GM12891 (cell line): ENCODE measurements around the gene TWF2.

ENCODE experiments used
- DNase-seq: peaks from one replicate; pipeline ENCODE4 v3.0.0; 2011; ENCODE audit warnings: low spot score; ENCODE audit not compliant: insufficient read length
- FAIRE-seq: peaks from 2 replicates; lab custom pipeline; 2011; peaks lifted over from hg19 to GRCh38; lab: Jason Lieb, UNC
- PAX5 ChIP-seq: IDR thresholded peaks from 2 replicates; pipeline ENCODE4 v1.6.1; 2011; ENCODE audit warnings: low read length, moderate library complexity, mild to moderate bottlenecking; ENCODE audit not compliant: insufficient read depth, severe bottlenecking
- POLR2A ChIP-seq: IDR thresholded peaks from 2 replicates; pipeline ENCODE4 v1.6.1; 2011; ENCODE audit warnings: low read depth, low read length, control low read depth
- POLR2AphosphoS5 ChIP-seq: IDR thresholded peaks from 2 replicates; pipeline ENCODE4 v1.6.1; 2011; ENCODE audit warnings: low read depth, low read length, control low read depth
- POU2F2 ChIP-seq: IDR thresholded peaks from 2 replicates; pipeline ENCODE4 v1.6.1; 2011; ENCODE audit warnings: low read depth, mild to moderate bottlenecking, control low read depth, low read length, moderate library complexity
- SPI1 ChIP-seq: IDR thresholded peaks from 2 replicates; pipeline ENCODE4 v1.6.1; 2011; ENCODE audit warnings: low read depth, low read length, control low read depth
- TAF1 ChIP-seq: IDR thresholded peaks from 2 replicates; pipeline ENCODE4 v1.6.1; 2011; ENCODE audit warnings: low read depth, low read length, control low read depth

TWF2 gene

GRCh38 chr3:52259448-52259847 is 20.5 kb upstream of the TWF2 start:
- no peak for DNase-seq
- no peak for TF ChIP-seq POLR2AphosphoS5
- no peak for TF ChIP-seq POU2F2
- no peak for TF ChIP-seq TAF1
- no peak for TF ChIP-seq SPI1
- TF ChIP-seq POLR2A = no peak
- no peak for TF ChIP-seq PAX5
- FAIRE-seq = no peak

GRCh38 chr3:52259035-52259434 is 20.1 kb upstream of the TWF2 start:
- DNase-seq (no peak), FAIRE-seq (no peak)
- TF ChIP-seq POLR2AphosphoS5 = no peak

DNA sequence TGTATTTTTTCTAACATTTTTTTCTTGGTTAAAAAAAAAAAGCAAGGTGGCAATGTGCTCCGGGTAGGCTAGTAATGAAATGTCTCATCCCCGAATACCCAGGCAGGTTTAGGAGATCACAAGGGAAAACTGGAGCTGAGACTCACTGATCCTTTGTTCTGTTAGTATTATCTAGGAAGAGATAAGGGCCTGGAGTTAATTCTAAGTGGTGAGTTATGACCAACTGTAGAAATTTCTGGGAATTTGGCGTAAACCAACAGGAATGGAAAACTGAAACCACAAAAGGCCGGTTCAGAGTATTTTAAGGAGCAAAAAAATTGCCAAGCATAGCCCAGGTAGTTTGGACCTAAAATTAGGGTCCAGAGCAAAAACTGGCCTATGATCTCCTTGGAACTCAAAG is 19.0 kb upstream of the TWF2 start:
- TF ChIP-seq TAF1 (no peak), POLR2A (no peak), POU2F2 (no peak), POLR2AphosphoS5 (no peak)
- FAIRE-seq (no peak), DNase-seq (no peak)

DNA sequence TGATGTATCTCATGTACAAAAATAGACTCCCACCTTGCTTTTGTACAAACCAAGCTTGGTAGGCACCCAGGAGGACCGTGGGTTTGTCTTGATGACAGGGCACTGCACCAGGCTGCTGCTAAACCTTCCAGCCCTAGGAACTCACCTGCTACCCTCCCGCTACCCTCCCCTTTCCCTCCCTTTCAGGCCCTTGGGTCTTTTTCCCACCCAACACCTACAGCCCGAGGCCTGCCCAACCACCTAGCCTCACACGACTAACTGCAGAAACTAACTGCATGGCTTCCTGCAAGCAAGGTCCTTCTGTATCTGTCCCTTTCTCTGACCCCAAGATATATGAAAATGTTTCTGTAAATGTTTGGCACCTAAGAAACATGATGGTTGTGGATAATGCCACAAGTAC is 17.7 kb upstream of the TWF2 start:
- TF ChIP-seq SPI1 (no peak), POLR2A (0 out of 2 replicates have a peak, but pooled peaks have one; percentile 20), PAX5 (no peak), TAF1 (no peak), POLR2AphosphoS5 (no peak)
- no peak for DNase-seq
- FAIRE-seq = no peak

DNA sequence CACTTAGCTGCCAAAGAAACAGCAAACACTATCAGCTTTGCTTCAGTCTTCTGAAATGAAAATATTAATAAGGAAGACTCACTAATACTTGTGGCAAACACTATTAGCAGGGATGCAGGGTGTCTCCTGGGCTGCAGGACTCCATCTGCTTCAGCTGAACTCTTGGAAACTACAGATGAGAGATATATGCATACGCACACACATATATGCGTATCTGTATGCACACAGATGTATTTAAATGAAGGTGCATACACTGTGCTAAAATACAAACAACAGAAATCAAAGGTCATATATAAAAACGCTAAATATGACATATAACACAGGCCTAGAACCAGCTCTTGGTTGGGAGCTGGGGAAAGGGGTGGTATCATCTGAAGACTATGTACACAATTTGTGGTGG is 17.2 kb upstream of the TWF2 start:
- TF ChIP-seq POU2F2 = no peak
- no peak for TF ChIP-seq SPI1
- no peak for TF ChIP-seq POLR2AphosphoS5
- no peak for TF ChIP-seq POLR2A
- no peak for TF ChIP-seq TAF1
- no peak for TF ChIP-seq PAX5
- FAIRE-seq (no peak), DNase-seq (no peak)

GRCh38 chr3:52254608-52255007 is 15.7 kb upstream of the TWF2 start:
- TF ChIP-seq POLR2A (no peak), PAX5 (no peak), POLR2AphosphoS5 (0 out of 2 replicates have a peak, but pooled peaks have one; percentile 34)
- FAIRE-seq (no peak), DNase-seq (no peak)

DNA sequence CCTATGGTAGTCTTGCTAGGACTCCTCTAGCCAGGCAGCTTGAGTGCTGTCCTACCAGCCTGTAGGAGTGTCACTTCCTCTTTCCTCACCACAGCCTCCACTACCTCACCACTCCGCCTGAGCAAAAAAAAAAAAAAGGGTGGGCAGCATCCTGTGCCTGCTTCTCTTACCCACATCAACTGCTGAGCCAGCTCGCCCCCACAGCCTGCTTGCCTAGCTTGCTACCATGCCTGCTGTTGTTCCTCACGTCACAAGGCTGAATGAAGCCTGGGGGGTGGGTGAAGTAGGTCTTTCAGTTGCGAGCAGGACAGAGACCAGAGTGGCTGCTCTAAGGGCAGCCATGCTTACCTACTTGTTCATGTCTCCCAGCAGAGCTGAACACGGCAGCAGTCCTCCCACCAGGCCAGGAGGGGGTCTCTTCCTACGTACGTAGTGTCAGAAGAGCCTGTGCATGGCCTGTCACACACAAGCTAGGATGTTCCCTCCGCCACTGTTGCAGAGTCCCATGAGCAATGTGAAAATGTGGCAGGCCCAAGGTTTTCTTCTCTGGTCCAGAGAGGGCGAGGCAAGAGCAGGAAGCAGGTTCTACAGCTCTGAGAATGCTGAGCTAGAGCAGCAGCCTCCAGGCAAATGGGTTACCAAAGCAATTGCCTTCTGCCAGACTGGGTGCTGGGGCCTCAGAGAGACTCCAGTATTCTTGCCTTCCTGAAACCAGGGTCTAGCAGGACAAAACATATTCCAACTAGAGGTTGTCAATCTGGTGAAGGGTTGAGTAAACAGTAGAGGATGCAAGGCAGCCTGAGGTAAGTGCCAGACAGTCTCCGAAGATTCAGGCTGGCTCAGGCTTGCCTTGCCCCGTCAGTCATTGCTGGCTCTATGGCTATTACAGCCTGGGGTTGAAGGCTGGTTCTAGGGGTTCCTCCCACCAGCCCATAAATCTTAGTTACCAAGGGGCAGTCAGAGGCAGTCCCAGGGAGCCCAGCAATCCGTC is 14.7 kb upstream of the TWF2 start:
- TF ChIP-seq POU2F2 (peak; percentile 41; the same call in 1 of the 2 replicates), SPI1 (peak; percentile 99), PAX5 (no peak), TAF1 (no peak), POLR2A (peak; percentile 30; the same call in 1 of the 2 replicates), POLR2AphosphoS5 (peak; percentile 55; the same call in 1 of the 2 replicates)
- FAIRE-seq = peak; percentile 95
- peak; percentile 81 for DNase-seq

GRCh38 chr3:52250122-52250521 is 11.2 kb upstream of the TWF2 start:
- FAIRE-seq (no peak), DNase-seq (no peak)
- no peak for TF ChIP-seq POLR2AphosphoS5
- TF ChIP-seq POLR2A = no peak
- no peak for TF ChIP-seq TAF1
- no peak for TF ChIP-seq PAX5
- no peak for TF ChIP-seq SPI1
- TF ChIP-seq POU2F2 = no peak

GRCh38 chr3:52249683-52250082 is 10.7 kb upstream of the TWF2 start:
- no peak for DNase-seq
- no peak for TF ChIP-seq POLR2AphosphoS5
- no peak for TF ChIP-seq POLR2A
- no peak for TF ChIP-seq POU2F2
- TF ChIP-seq SPI1 = no peak
- no peak for TF ChIP-seq PAX5
- TF ChIP-seq TAF1 = no peak
- FAIRE-seq = no peak

- DNase-seq (no peak), FAIRE-seq (no peak)
- TF ChIP-seq PAX5 (no peak), TAF1 (no peak), POLR2A (no peak), POU2F2 (no peak), POLR2AphosphoS5 (no peak), SPI1 (no peak)
These were observed 10.0 kb upstream of the TWF2 start for GRCh38 chr3:52248816-52249547.
